Epithelial cell of proximal tubule (primary cell): Measurements from ENCODE around the gene LIPC. TPM values are rescaled to one million over a fixed set of nuclear protein-coding genes. Genes with fewer than 3 reads are reported as not detected.
A peak's percentile ranks its signal among the peaks of the same experiment; 100 is the strongest.

ENCODE experiments used
- DNase-seq: peaks from one replicate; pipeline ENCODE4 v3.0.0-alpha.2; 2011; ENCODE audit warnings: low read depth
- H3K4me3 ChIP-seq: 2 replicates; pipeline ENCODE4 v1.5.1; 2011; ENCODE audit warnings: low read depth, mild to moderate bottlenecking, low read length
- CTCF ChIP-seq: conservative IDR thresholded peaks from 2 replicates; pipeline ENCODE4 v1.5.1; 2012; ENCODE audit warnings: low read depth, mild to moderate bottlenecking, low read length
- total RNA-seq: library from RNA; depleted of rRNA; stranded (reverse); fragments of >200 nt; gene quantifications from 2 replicates; pipeline ENCODE4 v1.2.3, GENCODE V29; 2015

LIPC gene
- total RNA-seq, 1 donor from 2014 or later = 12.9 TPM

GRCh38 chr15:58503139-58504027 is 71.6 kb downstream of the LIPC start:
- H3K4me3 ChIP-seq = no peak overlapping the region
- no peak for DNase-seq
- TF ChIP-seq CTCF = no peak

GRCh38 chr15:58504674-58505234 is 73.0 kb downstream of the LIPC start:
- no peak for DNase-seq
- H3K4me3 ChIP-seq = no peak overlapping the region
- no peak for TF ChIP-seq CTCF

- no peak overlapping the region for H3K4me3 ChIP-seq
- DNase-seq = no peak
- TF ChIP-seq CTCF = no peak
Measured at GRCh38 chr15:58505581-58505980, 73.8 kb downstream of the LIPC start.

GRCh38 chr15:58506064-58506490 is 74.3 kb downstream of the LIPC start:
- TF ChIP-seq CTCF = no peak
- H3K4me3 ChIP-seq = no peak overlapping the region
- DNase-seq = no peak

- no peak for TF ChIP-seq CTCF
- peak; percentile 59 for DNase-seq
Measured at GRCh38 chr15:58506783-58507668, 75.2 kb downstream of the LIPC start.

GRCh38 chr15:58509556-58509955 is 77.8 kb downstream of the LIPC start:
- no peak for DNase-seq
- no peak overlapping the region for H3K4me3 ChIP-seq
- TF ChIP-seq CTCF = no peak

More at GRCh38 chr15:58506783-58507668, 75.2 kb downstream of the LIPC start:
- H3K4me3 ChIP-seq = no peak overlapping the region
